HG03045 (cell line): ENCODE measurements around the gene FRMD4A.
"Not testable (repeated sequence)": the region's sequence is repeated elsewhere in the genome, so short reads cannot be mapped to it uniquely, and the experiment has no call there.

Experiments
- ATAC-seq: cut with Tn5 transposase; IDR thresholded peaks from one replicate; pipeline ENCODE4 v1.9.1; 2021; ENCODE audit warnings: mild to moderate bottlenecking, moderate library complexity; ENCODE audit not compliant: unreplicated experiment

FRMD4A gene

GRCh38 chr10:13924040-13924725 is 406.5 kb downstream of the FRMD4A start:
- ATAC-seq: no peak

- ATAC-seq: no peak
Measured at GRCh38 chr10:13922586-13922985, 408.1 kb downstream of the FRMD4A start.

- ATAC-seq: no peak
Measured at GRCh38 chr10:13921941-13922340, 408.8 kb downstream of the FRMD4A start.

DNA sequence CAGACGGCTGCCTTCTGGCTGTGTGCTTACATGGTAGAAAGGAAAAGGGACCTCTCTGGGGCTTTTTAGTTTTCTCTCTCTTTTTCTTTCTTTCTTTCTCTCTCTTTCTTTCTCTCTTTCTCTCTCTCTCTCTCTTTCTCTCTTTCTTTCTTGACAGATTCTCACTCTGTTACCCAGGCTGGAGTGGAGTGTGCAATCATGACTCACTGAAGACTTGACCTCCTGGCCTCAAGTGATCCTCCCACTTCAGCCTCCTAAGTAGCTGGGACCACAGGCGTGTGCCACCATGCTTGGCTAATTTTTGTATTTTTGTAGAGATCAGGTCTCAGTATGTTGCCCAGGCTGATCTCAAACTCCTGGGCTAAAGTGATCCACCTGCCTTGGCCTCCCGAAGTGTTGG is 409.6 kb downstream of the FRMD4A start:
- not testable (repeated sequence) for ATAC-seq

- ATAC-seq: no peak
Measured at GRCh38 chr10:13920465-13920864, 410.3 kb downstream of the FRMD4A start.

- ATAC-seq: no peak
Measured at GRCh38 chr10:13920031-13920430, 410.7 kb downstream of the FRMD4A start.

DNA sequence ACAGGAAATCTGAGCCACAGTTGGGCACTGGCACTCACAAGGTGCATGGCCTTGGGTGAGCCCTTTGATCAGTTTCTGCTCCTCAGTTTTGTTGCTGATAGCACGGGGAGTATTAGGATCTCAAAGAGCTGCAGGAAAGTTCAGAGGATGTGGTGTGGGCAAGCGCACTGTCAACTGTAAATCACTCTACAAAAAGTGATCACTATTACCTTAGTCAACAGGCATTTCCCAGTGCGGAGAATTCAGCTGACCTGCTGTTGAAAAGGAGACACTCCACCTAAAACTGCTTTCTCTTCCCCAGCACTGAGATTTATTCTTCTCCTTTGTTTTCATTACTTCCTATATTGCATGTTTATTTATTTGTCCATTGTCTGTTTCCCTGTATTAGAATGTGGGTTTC is 412.9 kb downstream of the FRMD4A start:
- no peak for ATAC-seq

- ATAC-seq: no peak
Measured at GRCh38 chr10:13916384-13916947, 414.3 kb downstream of the FRMD4A start.

DNA sequence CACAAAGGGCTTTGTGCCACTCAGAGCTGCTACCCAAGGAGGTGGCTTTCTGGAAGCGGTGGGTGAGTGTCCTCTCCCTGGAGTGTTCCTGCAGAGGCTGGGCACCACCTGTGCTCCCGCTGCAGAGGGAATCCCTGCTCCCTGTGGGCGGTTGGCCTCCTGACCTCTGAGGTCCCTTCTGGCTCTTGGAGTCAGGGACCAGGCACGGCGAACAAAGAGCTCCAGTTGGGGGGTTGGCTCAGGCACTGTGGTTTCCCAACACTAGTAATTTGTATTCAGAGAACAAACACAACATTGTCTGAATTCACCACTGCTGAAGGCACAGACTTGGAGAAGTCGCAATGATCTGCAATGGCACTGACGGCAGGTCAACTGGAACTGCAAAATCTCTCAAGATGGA is 415.0 kb downstream of the FRMD4A start:
- no peak for ATAC-seq

GRCh38 chr10:13913897-13914296 is 416.8 kb downstream of the FRMD4A start:
- ATAC-seq: no peak

DNA sequence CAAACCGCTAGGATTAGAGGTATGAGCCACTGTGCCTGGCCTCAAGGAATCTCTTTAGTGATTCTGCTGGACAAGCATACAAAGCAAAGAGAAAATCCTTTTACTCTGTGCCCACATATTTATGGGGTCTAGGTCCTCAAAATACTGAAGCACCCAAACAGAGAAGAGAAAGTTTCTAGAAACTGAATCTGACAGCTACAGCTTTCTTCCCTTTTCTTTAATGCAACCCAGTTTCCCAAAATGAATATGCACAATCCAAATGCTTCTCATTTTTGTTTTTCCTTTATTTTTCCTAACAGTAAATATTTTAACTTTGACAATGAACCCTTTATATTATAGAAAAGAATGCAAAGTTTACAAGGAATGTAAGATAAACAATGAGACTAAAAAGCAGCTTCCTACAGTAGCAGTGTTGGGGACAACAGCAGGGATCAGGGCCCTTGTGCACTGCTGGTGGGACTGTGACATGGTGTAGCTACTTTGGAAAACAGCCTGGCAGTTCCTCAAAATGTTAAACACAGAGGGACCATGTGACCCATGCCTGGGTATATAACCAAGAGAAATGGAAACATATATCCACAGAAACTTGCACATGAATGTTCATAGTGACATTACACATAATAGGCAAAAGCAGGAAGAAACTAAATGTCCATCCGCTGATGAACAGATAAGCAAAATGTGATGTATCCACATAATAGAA is 418.8 kb downstream of the FRMD4A start:
- no peak for ATAC-seq

DNA sequence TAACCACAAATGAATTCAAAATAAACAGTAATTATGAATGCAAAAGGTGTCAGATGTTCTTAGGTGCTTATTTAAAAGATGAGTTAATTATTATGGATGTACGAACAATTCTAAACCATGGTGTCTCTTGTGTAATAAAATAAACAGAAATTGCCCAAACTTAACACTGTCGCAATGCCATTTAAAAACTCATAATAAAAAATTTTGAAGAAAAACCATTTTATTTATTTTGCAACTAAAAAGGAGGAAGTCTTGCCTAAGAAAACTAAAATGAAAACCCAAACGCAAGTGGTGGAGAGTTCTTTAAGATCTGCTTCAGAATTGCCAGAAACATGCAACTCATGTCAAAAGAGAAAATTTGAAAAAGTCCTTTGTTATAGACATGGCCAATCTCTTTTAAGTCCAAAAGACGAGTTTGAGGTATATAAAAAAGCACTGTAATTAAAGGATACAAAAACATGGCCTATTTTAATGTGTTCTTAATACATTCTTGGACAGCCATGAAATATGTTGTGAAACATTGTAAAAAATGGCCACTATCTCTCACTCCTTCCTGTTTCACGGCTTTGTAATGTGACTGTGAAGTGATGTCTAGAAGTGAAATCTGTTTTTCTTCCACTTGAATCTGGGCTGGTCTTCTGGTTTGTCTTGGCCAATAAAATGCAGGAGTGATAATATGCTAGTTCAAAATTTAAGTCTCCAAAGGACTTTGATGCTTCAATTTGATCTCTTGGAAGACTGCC is 421.0 kb downstream of the FRMD4A start:
- ATAC-seq: no peak

DNA sequence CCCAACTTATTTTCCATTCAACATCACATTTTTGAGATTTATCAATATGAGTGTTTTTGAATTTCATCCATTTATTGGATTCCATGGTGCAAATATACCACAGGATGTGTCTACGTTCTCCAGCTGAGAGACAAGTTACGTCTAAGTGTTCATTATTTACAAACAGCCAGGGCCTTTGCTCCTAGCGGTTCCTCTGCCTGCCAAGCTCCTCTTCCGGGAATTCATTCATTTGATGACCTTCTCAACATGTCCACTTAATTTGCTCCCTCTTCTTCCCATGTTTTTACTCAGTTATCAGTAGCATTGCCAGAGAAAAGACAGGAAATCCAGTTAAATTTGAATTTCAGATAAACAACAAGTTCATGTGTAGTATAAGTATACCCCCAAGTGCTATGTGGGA is 422.2 kb downstream of the FRMD4A start:
- no peak for ATAC-seq

GRCh38 chr10:13907570-13907969 is 423.2 kb downstream of the FRMD4A start:
- no peak for ATAC-seq

DNA sequence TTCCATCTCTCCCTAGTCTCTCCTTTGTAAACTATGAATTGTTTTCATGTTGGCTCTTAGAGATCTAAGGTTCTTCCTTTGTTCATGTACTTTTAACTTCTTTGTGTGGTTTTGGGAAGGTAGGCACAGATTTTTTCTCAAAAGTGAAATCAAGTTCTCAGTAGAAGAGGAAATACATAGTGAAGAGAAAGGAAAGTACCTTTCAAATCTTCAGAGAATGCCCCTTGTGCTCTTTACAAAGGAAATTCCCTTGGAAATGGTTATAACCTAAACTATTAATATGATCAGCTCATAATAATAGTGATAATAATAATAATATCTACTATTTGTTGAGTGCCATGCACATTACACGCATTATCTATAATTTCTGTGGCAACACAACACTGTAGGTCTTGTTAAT is 425.4 kb downstream of the FRMD4A start:
- no peak for ATAC-seq

- ATAC-seq: no peak
Measured at GRCh38 chr10:13904064-13904463, 426.7 kb downstream of the FRMD4A start.

- ATAC-seq: no peak
Measured at GRCh38 chr10:13902868-13903587, 427.7 kb downstream of the FRMD4A start.

DNA sequence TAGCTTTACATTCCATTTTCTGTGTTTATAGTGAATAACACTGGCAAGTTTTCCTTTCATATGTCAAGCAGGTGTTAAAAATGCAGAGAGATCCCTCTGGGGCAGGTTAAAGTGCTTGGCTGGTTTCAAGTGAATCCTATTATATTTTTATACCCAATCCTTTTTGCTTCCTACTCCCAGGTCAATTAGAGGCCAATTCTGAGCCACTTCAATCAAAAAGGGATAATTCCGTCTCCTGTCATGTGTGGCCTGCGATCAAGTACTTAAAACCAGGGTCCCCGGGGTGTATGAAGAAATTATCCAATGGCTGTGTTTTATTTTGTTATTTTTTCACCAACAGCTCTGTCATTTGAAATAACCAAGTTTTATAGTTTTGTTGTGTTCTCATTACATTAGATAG is 430.8 kb downstream of the FRMD4A start:
- no peak for ATAC-seq

GRCh38 chr10:13896146-13896545 is 434.6 kb downstream of the FRMD4A start:
- ATAC-seq: not testable (repeated sequence)

DNA sequence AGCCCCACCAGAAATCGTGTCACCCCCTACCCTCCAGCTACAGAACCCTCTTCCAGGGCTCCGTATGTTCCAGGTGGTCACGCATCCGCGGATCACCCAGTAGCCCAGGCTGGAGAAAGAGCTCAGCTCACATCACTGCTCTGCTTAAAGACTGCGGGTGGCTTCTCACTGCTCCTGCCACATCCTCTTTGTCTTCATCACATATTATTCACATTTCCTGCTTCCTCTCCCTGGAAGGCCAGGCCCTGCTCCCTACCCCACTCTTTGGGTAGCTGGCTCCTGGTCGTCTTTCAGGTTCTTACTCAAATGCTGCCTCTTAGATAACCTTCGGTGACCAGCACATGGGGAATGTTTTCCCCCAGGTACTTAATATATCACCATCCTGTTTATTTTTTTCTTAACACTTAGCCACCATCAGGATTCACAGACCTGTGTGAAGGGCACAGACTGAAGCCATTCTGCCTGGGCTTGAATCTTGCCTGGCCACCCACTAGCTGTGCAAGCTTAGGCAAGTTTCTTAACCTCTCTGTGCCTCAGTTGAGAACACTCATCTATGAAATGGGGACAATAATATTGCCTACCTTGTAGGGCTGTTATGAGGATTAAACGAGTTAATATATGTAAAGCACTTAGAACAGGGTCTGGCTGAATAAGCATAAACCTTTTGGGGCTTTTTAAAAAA is 436.2 kb downstream of the FRMD4A start:
- ATAC-seq: no peak
